ENCODE data around the gene ALKBH6. TPM values are rescaled to one million over a fixed set of nuclear protein-coding genes. Genes with fewer than 3 reads are reported as not detected.
A peak's percentile ranks its signal among the peaks of the same experiment; 100 is the strongest.

The ALKBH6 gene
- total and polyA plus RNA-seq, 9 of the 15 experiments (the other 6 are each of a cell fraction or from before 2014, with no cell fraction given), result 0.67 to 62.0 (median 34.5) TPM

DNA sequence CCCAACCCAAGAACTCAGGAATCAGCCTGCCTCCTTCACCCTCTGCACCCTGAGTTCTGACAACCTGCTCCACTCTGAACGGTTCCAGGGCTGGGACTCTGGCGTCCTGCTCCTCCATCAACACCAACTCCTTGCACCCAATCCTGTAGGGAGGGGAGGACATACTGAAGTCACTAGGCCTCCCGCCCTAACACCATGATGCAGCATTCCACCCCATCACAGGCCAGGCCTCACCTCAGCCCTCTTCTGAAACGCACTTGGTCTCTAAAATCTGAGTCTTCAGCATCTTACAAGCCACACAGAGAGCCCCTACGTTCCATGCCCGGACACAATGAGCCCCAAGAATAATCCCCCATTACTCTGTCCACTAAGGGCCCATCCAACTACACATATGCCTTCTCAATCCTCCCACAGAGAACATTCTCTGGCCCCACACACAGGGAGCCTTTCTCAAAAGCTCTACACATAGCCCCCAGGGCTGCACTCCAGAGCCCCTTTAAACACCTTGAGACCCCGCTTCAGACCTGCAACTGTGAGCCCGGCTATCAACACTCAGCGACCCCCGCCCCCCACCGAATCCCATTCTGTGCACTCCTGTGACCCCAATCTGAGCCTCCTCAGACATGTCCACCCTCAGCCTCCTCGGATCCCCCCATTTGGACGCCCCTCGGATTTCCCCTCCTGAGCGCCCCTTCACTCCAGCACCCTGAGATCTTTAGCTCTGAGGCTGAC lies 567 bp downstream of the ALKBH6 start (continued):
- TF ChIP-seq E2F4 (CRISPR knock-in tag; IDR thresholded peaks at IDR 0.05; ENCODE audit: low read depth) (no peak), TARDBP (IDR thresholded peaks at IDR 0.05) (no peak), CEBPG (CRISPR knock-in tag; IDR thresholded peaks at IDR 0.05) (no peak), CEBPG (tag; conservative IDR thresholded peaks at IDR 0.05 in 1 of 2, IDR thresholded peaks at IDR 0.05 in 1 of 2) (no peak), ZNF316 (IDR thresholded peaks at IDR 0.05) (peak; percentile 67; the same call in 1 of the 2 replicates), MYNN (IDR thresholded peaks at IDR 0.05) (no peak), MYNN (CRISPR knock-in tag; IDR thresholded peaks at IDR 0.05) (no peak), KDM4B (IDR thresholded peaks at IDR 0.05; ENCODE audit: borderline replicate concordance in 2 of 2, low read depth in 1 of 2) (no peak), ZNF431 (CRISPR knock-in tag; IDR thresholded peaks at IDR 0.05) (no peak), PHTF2 (CRISPR knock-in tag; IDR thresholded peaks at IDR 0.05) (no peak), OTX1 (CRISPR knock-in tag; IDR thresholded peaks at IDR 0.05) (no peak), PCBP2 (IDR thresholded peaks at IDR 0.05; ENCODE audit: low read depth, low read length, poor library complexity, severe bottlenecking) (no peak), GATA2 (CRISPR knock-in tag; IDR thresholded peaks at IDR 0.05) (no peak), BDP1 (IDR thresholded peaks at IDR 0.05; ENCODE audit: insufficient read depth, insufficient read length) (no peak), BRD4 (IDR thresholded peaks at IDR 0.05) (no peak), BRF1 (IDR thresholded peaks at IDR 0.05; ENCODE audit: borderline replicate concordance, extremely low read depth, insufficient read length) (no peak), ZNF561 (CRISPR knock-in tag; conservative IDR thresholded peaks at IDR 0.05) (0 out of 2 replicates have a peak, but pooled peaks have one; percentile 9), RBM17 (IDR thresholded peaks at IDR 0.05; ENCODE audit: borderline replicate concordance, low read depth, low read length) (no peak), SETDB1 (IDR thresholded peaks at IDR 0.05; ENCODE audit: low read length) (no peak), ZKSCAN8 (CRISPR knock-in tag; IDR thresholded peaks at IDR 0.05) (no peak), IRF2 (CRISPR knock-in tag; IDR thresholded peaks at IDR 0.05) (no peak), SREBF1 (IDR thresholded peaks at IDR 0.05; ENCODE audit: borderline replicate concordance, low read depth, low read length) (no peak), NFE2 (IDR thresholded peaks at IDR 0.05; ENCODE audit: low read depth) (peak; percentile 86), ASH1L (IDR thresholded peaks at IDR 0.05; ENCODE audit: borderline replicate concordance, low read depth, partially characterized antibody) (no peak)

Data from K562 (cell line).